T47D (cell line): ENCODE measurements around the gene MPDU1.

Source experiments
- DNase-seq, 2 experiments: peaks; one replicate each; pipeline versions ENCODE4 v3.0.0 to v3.0.0-alpha.2; 2011 to 2012; ENCODE audit warnings: low read depth in 1 of 2, low spot score in 1 of 2
- JUND ChIP-seq: IDR thresholded peaks from 2 replicates; pipeline ENCODE4 v1.6.1; 2012; ENCODE audit warnings: low read depth
- in situ Hi-C: cut with HindIII; loops from 2 replicates; pipeline ENCODE4 v1.10.0; 2016; ENCODE audit warnings: low sequenced_read_pairs, low pct_unique_long_range_greater_than_20kb

MPDU1 gene

DNA sequence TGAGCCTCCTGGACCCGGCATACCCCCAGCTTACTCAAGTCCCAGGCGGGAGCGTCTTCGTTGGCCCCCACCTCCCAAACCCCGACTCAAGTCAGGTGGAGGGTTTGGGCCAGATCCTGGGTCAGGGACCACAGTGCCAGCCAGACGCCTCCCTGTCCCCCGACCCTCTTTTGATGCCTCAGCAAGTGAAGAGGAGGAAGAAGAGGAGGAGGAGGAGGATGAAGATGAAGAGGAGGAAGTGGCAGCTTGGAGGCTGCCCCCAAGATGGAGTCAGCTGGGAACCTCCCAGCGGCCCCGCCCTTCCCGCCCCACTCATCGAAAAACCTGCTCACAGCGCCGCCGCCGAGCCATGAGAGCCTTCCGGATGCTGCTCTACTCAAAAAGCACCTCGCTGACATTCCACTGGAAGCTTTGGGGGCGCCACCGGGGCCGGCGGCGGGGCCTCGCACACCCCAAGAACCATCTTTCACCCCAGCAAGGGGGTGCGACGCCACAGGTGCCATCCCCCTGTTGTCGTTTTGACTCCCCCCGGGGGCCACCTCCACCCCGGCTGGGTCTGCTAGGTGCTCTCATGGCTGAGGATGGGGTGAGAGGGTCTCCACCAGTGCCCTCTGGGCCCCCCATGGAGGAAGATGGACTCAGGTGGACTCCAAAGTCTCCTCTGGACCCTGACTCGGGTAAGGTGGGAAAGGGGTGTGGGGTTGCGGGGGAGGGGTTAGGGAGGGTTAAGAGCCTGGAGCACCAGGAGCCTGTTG lies 20.4 kb upstream of the MPDU1 start:
- no peak for DNase-seq
- TF ChIP-seq JUND, result no peak
- in situ Hi-C loops, result no loop called here

DNA sequence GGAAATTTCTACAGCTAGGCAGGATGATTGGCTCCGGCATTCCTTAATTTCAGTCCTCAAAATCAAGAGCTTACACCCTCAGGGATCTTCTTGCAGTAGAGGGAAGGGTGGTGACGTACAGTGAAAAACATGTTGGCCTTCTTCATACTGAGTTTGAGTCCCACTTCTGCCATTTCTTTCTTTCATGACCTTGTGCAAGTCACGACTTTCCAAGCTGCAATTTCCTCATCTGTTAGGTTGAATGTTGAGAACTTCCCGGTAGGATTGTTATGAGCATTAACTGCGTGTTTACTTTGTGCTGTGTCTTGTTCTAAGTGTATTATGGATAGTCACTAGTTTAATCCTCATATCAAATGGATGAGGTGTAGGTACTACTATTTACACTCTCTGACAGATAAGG lies 14.1 kb upstream of the MPDU1 start:
- in situ Hi-C loops, result no loop called here
- no peak for TF ChIP-seq JUND

DNA sequence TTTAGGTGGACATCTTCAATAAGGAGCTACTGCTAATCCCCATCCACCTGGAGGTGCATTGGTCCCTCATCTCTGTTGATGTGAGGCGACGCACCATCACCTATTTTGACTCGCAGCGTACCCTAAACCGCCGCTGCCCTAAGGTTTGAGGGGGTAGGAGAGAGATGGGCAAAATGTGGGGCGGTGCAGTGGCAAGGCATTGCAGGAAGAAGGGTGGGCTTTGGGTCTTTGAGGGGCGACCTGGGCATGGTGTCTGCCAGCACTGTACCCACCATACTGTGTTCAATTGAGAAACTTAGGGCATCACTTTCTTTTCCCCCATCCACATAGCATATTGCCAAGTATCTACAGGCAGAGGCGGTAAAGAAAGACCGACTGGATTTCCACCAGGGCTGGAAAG lies 13.3 kb upstream of the MPDU1 start:
- no peak for DNase-seq
- TF ChIP-seq JUND, result no peak
- in situ Hi-C loops, result no loop called here

More for the DNA sequence above, 14.1 kb upstream of the MPDU1 start:
- DNase-seq, result no peak

DNA sequence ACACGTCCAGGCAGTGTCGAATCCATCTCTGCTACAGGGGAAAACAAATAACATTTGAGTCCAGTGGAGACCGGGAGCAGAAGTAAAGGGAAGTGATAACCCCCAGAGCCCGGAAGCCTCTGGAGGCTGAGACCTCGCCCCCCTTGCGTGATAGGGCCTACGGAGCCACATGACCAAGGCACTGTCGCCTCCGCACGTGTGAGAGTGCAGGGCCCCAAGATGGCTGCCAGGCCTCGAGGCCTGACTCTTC lies 11.4 kb upstream of the MPDU1 start:
- no peak for TF ChIP-seq JUND
- DNase-seq, result no peak
- in situ Hi-C loops, result no loop called here

DNA sequence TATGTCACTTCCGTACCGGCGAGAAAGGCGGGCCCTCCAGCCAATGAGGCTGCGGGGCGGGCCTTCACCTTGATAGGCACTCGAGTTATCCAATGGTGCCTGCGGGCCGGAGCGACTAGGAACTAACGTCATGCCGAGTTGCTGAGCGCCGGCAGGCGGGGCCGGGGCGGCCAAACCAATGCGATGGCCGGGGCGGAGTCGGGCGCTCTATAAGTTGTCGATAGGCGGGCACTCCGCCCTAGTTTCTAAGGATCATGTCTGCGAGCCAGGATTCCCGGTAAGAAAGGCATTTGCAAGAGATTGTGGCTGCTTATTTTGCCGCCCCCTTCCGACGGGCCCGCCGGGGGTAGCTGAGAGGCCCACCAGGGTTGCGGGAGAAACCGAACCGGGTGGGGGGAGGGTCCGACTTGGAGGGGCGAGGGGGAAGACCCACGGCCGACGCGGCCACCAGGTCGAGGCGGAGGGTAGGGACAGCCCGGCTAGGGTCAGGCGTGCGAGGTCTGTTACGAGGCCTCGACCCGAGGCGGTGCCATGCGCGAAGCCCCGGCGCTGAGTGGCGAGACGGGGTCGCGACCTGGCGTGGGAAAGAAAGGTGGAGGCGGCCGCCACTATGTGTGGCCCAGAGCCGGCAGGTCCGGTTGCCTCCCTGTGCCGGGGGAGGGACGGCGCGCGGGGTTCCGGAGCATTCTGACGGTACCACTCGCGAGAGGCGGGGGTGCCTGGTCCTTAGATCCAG lies 10.9 kb upstream of the MPDU1 start:
- TF ChIP-seq JUND, result no peak
- DNase-seq, result peak; percentile 95 to 98
- in situ Hi-C loops, result no loop called here

DNA sequence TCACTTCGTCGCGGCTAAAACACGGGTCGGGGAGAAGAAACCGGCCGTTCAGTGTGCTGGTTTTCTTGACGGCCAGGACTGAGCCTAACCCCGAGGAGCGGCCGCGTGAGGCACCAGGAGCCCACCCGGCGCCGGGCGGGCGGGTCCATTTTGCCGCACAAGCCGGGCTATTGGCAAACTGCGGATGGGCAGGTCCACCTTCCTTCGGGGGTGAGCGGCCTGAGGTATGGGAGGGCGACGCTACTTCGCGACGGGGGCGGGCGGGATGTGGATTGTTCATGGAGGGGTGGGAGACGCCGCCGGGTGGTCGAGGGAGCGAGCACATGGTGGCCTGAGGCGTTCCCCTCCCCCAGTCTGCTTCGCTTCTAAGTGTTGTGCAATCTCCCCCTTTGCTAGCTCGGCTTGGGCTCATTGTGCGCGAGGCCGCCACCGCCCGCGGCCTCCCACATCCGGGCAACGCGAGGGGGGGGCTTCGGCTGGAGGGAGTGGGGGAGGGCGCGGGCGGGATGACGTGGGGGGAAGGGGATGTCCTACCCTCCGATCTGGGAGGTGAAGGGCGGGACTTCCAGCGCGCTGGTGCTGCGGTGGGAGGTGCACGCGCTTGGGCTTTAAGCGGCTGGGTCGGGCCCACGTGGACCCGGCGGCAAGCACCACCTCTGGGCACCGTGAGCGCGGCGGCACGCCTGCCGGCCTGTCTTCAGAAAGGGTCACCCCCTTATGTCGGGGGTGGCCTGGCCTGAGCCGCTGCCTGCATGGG lies 10.2 kb upstream of the MPDU1 start:
- in situ Hi-C loops, result no loop called here
- TF ChIP-seq JUND, result no peak
- DNase-seq, result peak in 1 of 2 experiments; percentile 89

DNA sequence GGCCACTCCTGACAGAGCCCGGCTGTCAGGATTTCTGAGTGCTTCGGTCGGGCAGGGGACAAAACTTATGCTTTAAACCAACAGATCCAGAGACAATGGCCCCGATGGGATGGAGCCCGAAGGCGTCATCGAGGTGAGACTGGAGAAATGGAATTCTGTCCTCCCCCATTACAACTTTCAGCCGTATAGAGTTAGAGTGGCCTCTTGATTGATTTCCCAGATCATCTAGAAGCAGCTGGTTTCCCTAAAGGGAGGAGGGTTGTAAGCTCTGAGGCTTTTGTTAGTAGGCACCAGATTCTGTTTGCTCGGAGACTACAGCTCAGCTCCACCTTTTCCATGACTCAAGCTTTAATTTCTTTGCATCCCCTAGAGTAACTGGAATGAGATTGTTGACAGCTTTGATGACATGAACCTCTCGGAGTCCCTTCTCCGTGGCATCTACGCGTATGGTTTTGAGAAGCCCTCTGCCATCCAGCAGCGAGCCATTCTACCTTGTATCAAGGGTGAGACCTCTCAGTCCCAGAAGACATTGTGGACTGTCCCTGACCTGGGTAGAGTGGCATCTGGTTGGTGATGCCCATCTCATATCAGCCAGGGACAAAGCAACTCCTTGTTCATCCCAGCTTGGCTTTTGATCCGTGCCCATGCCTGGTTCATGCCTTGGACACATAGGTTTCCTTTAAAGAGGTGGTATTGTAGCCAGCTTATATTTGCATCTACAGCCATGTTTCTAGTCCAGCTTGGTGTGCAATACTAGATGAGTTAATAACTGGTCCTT lies 9.3 kb upstream of the MPDU1 start:
- in situ Hi-C loops, result no loop called here
- TF ChIP-seq JUND, result no peak
- no peak for DNase-seq

DNA sequence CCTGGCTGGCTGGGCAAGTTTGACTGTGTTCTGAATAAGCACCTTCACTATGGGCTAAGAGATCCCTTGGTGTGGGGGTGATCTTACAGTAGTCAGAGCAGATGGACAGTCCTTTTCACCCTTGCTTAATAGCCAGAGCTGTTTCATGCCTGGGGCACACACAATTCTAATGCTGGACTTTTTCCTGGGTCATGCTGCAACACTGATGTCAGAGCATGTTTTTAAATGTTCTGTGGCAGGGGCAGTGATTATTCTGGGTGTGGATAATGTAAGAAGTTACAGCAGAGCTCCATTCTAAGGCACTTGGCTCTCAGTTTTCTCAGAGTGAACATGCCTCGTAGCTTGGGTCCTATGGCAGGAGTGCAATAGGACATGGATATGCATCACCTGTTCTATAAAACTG lies 8.2 kb upstream of the MPDU1 start:
- no peak for TF ChIP-seq JUND
- in situ Hi-C loops, result no loop called here
- no peak for DNase-seq

DNA sequence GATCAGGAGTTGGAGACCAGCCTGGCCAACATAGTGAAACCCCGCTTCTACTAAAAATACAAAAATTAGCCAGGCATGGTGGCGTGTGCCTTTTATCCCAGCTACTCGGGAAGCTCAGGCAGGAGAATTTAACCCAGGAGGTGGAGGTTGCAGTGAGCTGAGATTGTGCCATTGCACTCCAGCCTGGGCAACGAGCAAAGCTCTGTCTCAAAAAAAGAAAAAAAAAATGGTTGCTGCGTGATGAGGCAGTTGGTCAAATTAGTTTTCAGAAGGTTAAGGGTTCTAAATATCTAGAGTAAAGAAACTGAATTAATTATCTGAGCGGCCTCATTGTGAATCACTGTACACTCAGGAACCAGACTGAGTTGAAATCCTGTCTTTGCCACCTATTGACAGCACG lies 7.7 kb upstream of the MPDU1 start:
- no peak for DNase-seq
- in situ Hi-C loops, result no loop called here
- TF ChIP-seq JUND, result no peak

DNA sequence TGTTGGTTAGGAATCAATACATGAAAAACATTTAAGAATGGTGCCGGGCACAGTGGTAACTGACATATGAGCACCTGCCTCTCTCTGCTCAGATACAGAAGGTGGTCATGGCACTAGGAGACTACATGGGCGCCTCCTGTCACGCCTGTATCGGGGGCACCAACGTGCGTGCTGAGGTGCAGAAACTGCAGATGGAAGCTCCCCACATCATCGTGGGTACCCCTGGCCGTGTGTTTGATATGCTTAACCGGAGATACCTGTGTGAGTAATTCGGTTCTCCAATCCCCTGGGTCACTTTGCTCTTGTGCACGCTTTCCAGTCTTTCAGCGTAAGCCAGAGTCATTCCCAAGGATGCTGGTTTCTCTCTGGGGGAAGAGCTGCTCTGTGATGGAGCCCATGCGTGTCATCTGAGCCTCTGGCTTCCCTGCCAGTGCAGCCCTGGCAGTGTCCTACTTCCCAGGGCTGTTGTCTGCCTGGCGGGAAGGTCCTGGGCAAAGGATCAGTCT lies 7.2 kb upstream of the MPDU1 start:
- no peak for DNase-seq
- in situ Hi-C loops, result no loop called here
- TF ChIP-seq JUND, result no peak

DNA sequence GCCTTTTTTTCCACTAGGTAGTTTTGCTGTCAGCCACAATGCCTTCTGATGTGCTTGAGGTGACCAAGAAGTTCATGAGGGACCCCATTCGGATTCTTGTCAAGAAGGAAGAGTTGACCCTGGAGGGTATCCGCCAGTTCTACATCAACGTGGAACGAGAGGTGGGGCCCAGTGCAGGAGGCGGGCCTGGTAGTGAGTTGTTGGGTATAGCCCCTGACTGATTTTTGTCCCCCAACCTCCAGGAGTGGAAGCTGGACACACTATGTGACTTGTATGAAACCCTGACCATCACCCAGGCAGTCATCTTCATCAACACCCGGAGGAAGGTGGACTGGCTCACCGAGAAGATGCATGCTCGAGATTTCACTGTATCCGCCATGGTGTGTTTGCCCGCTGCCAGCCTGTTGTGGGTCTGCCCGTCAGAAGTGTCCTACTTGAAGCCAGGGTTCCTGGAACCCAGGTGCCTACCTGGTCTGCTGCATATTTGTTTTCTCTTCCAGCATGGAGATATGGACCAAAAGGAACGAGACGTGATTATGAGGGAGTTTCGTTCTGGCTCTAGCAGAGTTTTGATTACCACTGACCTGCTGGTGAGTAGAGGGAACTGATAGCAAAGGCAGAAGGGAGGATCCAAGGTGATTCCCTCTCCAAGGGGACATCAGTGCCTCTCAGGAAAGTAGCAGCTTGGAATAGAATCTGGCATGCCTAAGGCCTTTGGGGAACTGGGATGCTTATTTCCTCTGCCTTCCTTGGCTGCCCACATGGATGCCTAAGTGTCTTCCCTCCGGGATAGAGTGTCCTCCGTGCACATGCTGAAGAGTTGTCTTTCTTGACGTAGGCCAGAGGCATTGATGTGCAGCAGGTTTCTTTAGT lies 6.1 kb upstream of the MPDU1 start:
- no peak for TF ChIP-seq JUND
- in situ Hi-C loops, result no loop called here
- DNase-seq, result no peak
